Caco-2 (cell line): ENCODE results near the gene EGFL6. TPM values are rescaled to one million over a fixed set of nuclear protein-coding genes. Genes with fewer than 3 reads are reported as not detected.
"Not testable (repeated sequence)": the region's sequence is repeated elsewhere in the genome, so short reads cannot be mapped to it uniquely, and the experiment has no call there.

Experiments used
- BruUV-seq: library from RNA; stranded (reverse); fragments of 400-500 nt; replicated peaks from 2 replicates; lab custom pipeline; 2021; lab: Mats Ljungman, UMichigan
- CTCF ChIA-PET: fragments of 300-600 bp; sonication (Branson Sonifier 250); formaldehyde crosslinking; loops from one replicate; lab custom pipeline; 2022; ENCODE audit warnings: antibody characterized with exemption; lab: Charles Lee
- POLR2A ChIA-PET: fragments of 300-600 bp; sonication (Branson Sonifier 250); formaldehyde crosslinking; loops from one replicate; lab custom pipeline; 2022; ENCODE audit warnings: antibody characterized with exemption; lab: Charles Lee
- DNase-seq, 2 experiments: peaks; one replicate each; pipeline versions ENCODE4 v3.0.0 to v3.0.0-alpha.2; 2020 to 2022
- H3K27me3 ChIP-seq: replicated peaks from 2 replicates; pipeline ENCODE4 v1.6.0; 2011; ENCODE audit warnings: low read length; ENCODE audit not compliant: control insufficient read depth, insufficient read depth
- H3K36me3 ChIP-seq: 2 replicates; pipeline ENCODE4 v1.5.1; 2011; ENCODE audit warnings: low read length; ENCODE audit not compliant: control insufficient read depth, insufficient read depth
- H3K4me1 ChIP-seq: fragments of 250-450 bp; sonication (Bioruptor Pico); 2 replicates; pipeline ENCODE4 v1.5.1; 2020; ENCODE audit warnings: mild to moderate bottlenecking
- H3K4me3 ChIP-seq: 2 replicates; pipeline ENCODE4 v1.5.1; 2011; ENCODE audit warnings: low read depth, mild to moderate bottlenecking, control low read depth, low read length
- H3K9me3 ChIP-seq: fragments of 250-450 bp; sonication (Bioruptor Pico); 2 replicates; pipeline ENCODE4 v1.5.1; 2020; ENCODE audit warnings: mild to moderate bottlenecking, moderate library complexity
- H3K27ac Mint-ChIP-seq: one replicate; pipeline ENCODE4 v1.8.0; 2022; ENCODE audit warnings: mixed read lengths; ENCODE audit not compliant: unreplicated experiment
- H3K27me3 Mint-ChIP-seq: one replicate; pipeline ENCODE4 v1.8.0; 2022; ENCODE audit warnings: mixed read lengths; ENCODE audit not compliant: insufficient read depth, unreplicated experiment
- H3K36me3 Mint-ChIP-seq: one replicate; pipeline ENCODE4 v1.8.0; 2022; ENCODE audit warnings: mild to moderate bottlenecking, mixed read lengths; ENCODE audit not compliant: insufficient read depth, unreplicated experiment
- H3K4me1 Mint-ChIP-seq: one replicate; pipeline ENCODE4 v1.8.0; 2022; ENCODE audit warnings: low read depth, mixed read lengths; ENCODE audit not compliant: unreplicated experiment
- H3K4me3 Mint-ChIP-seq: one replicate; pipeline ENCODE4 v1.8.0; 2022; ENCODE audit warnings: mild to moderate bottlenecking, moderate library complexity, mixed read lengths; ENCODE audit not compliant: unreplicated experiment
- H3K9me3 Mint-ChIP-seq: one replicate; pipeline ENCODE4 v1.8.0; 2022; ENCODE audit warnings: mixed read lengths; ENCODE audit not compliant: unreplicated experiment
- CTCF ChIP-seq, 2 experiments: fragments of 200-600 bp in 1 of 2; IDR thresholded peaks; 1 replicate in 1 of 2; 2 replicates in 1 of 2; pipeline versions ENCODE4 v1.5.1 to v1.8.0; 2011 to 2022; ENCODE audit warnings: antibody characterized with exemption in 1 of 2, control low read depth in 1 of 2, inconsistent platforms in 1 of 2, low read depth in 1 of 2, low read length in 1 of 2, mild to moderate bottlenecking in 1 of 2, moderate library complexity in 1 of 2; ENCODE audit not compliant: insufficient read depth in 1 of 2, severe bottlenecking in 1 of 2, unreplicated experiment in 1 of 2
- intact Hi-C: fragments of 100-400 bp; cut with micrococcal nuclease; formaldehyde crosslinking; loops from one replicate; pipeline ENCODE4 v1.10.0; 2022; ENCODE audit not compliant: unreplicated experiment
- total RNA-seq: library from RNA; stranded (reverse); gene quantifications from 2 replicates; pipeline ENCODE4 v1.2.3, GENCODE V29; 2022

The EGFL6 gene
- total RNA-seq, 1 experiment from 2014 or later, result 0.16 TPM

GRCh38 chrX:13670197-13670596, 100.8 kb downstream of the EGFL6 start:
- no peak overlapping the region for H3K4me3 ChIP-seq
- Mint-ChIP-seq H3K4me1 (peaks cover 7% of the 10 kb centered on the region), H3K4me3 (peak overlapping the region; percentile 55), H3K27ac (no peak overlapping the region), H3K36me3 (peaks cover 7% of the 10 kb centered on the region), H3K9me3 (peaks cover 9% of the 10 kb centered on the region), H3K27me3 (no peaks in the 10 kb centered on the region)
- TF ChIP-seq CTCF (IDR thresholded peaks at IDR 0.05; ENCODE audit: insufficient read depth in 1 of 2, low read depth in 1 of 2, low read length in 1 of 2, severe bottlenecking in 1 of 2, unreplicated experiment in 1 of 2), result no peak
- DNase-seq, result no peak
- no peaks in the 10 kb centered on the region for H3K9me3 ChIP-seq
- H3K36me3 ChIP-seq, result no peaks in the 10 kb centered on the region
- peaks cover 20% of the 10 kb centered on the region for H3K4me1 ChIP-seq
- ChIA-PET CTCF (no interaction called here), POLR2A (no interaction called here)
- BruUV-seq, result no TSS peak
- intact Hi-C loops, result no loop called here
- no peaks in the 10 kb centered on the region for H3K27me3 ChIP-seq

DNA sequence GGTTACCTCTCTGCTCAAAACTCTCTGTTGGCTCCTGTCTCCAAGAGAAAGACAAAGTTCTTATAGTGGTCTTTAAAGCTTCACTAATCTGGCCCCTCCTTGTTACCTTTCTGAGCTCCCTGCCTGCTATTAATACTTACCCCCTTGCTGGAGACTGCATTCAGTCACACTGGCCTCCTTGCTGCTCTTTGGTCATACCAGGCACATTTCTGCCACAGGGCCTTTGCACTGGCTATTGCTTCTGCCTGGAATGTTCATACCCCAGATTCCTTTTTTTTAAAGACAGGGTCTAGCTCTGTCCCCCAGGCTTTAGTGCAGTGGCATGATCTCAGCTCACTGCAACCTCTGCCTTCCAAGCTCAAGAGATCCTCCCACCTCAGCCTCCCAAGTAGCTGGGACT, 103.6 kb downstream of the EGFL6 start:
- CTCF ChIA-PET, result no interaction called here
- BruUV-seq, result no TSS peak
- Histone ChIP-seq H3K4me3 (no peak overlapping the region), H3K4me1 (peaks cover 16% of the 10 kb centered on the region), H3K9me3 (no peaks in the 10 kb centered on the region), H3K36me3 (no peaks in the 10 kb centered on the region), H3K27me3 (no peaks in the 10 kb centered on the region)
- POLR2A ChIA-PET, result no interaction called here
- Mint-ChIP-seq H3K4me1 (peaks cover 7% of the 10 kb centered on the region), H3K4me3 (no peak overlapping the region), H3K27me3 (no peaks in the 10 kb centered on the region), H3K9me3 (peaks cover 9% of the 10 kb centered on the region), H3K36me3 (peaks cover 7% of the 10 kb centered on the region), H3K27ac (no peak overlapping the region)
- TF ChIP-seq CTCF (IDR thresholded peaks at IDR 0.05; ENCODE audit: insufficient read depth in 1 of 2, low read depth in 1 of 2, low read length in 1 of 2, severe bottlenecking in 1 of 2, unreplicated experiment in 1 of 2), result no peak
- DNase-seq, result no peak
- intact Hi-C loops, result no loop called here

- Histone ChIP-seq H3K36me3 (no peaks in the 10 kb centered on the region), H3K4me3 (no peak overlapping the region), H3K9me3 (no peaks in the 10 kb centered on the region), H3K27me3 (no peaks in the 10 kb centered on the region), H3K4me1 (no peaks in the 10 kb centered on the region)
- BruUV-seq, result no TSS peak
- TF ChIP-seq CTCF (IDR thresholded peaks at IDR 0.05; ENCODE audit: insufficient read depth in 1 of 2, low read depth in 1 of 2, low read length in 1 of 2, severe bottlenecking in 1 of 2, unreplicated experiment in 1 of 2), result no peak
- no peaks in the 10 kb centered on the region for H3K4me1 Mint-ChIP-seq
- no peaks in the 10 kb centered on the region for H3K27me3 Mint-ChIP-seq
- intact Hi-C loops, result no loop called here
- no peak for DNase-seq
- CTCF ChIA-PET, result no interaction called here
- H3K4me3 Mint-ChIP-seq, result no peak overlapping the region
- POLR2A ChIA-PET, result no interaction called here
- no peaks in the 10 kb centered on the region for H3K9me3 Mint-ChIP-seq
- no peak overlapping the region for H3K27ac Mint-ChIP-seq
- no peaks in the 10 kb centered on the region for H3K36me3 Mint-ChIP-seq
Measured at GRCh38 chrX:13676885-13677284, 107.5 kb downstream of the EGFL6 start.

DNA sequence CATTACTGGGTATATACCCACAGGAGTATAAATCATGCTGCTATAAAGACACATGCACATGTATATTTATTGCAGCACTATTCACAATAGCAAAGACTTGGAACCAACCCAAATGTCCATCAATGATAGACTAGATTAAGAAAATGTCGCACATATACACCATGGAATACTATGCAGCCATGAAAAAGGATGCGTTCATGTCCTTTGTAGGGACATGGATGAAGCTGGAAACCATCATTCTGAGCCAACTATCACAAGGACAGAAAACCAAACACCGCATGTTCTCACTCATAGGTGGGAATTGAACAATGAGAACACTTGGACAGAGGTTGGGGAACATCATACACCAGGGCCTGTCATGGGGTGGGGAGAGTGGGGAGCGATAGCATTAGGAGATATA, 110.3 kb downstream of the EGFL6 start:
- H3K9me3 ChIP-seq, H3K36me3 Mint-ChIP-seq, H3K4me1 ChIP-seq, BruUV-seq, H3K36me3 ChIP-seq, H3K9me3 Mint-ChIP-seq, POLR2A ChIA-PET, H3K4me3 Mint-ChIP-seq, H3K4me3 ChIP-seq, H3K27me3 ChIP-seq, H3K27me3 Mint-ChIP-seq, intact Hi-C loops, H3K27ac Mint-ChIP-seq, H3K4me1 Mint-ChIP-seq, CTCF ChIA-PET, DNase-seq: not testable (repeated sequence)
